Keratinocyte (primary cell): ENCODE data around the gene DDX27. TPM values are rescaled to one million over a fixed set of nuclear protein-coding genes. Genes with fewer than 3 reads are reported as not detected.

Source experiments
- DNase-seq: peaks from one replicate; pipeline ENCODE4 v3.0.0-alpha.2; 2011; ENCODE audit warnings: low read depth, missing footprints, low spot score
- FAIRE-seq: peaks from 2 replicates; lab custom pipeline; 2011; peaks lifted over from hg19 to GRCh38; lab: Jason Lieb, UNC
- H2AFZ ChIP-seq: 2 replicates; pipeline ENCODE4 v1.6.0; 2012; ENCODE audit warnings: low read length, control low read depth, inconsistent platforms; ENCODE audit not compliant: control insufficient read depth
- H3K27ac ChIP-seq: 2 replicates; pipeline ENCODE4 v1.5.1; 2011; ENCODE audit warnings: low read length; ENCODE audit not compliant: control insufficient read depth, insufficient read depth
- H3K27me3 ChIP-seq: 3 replicates; pipeline ENCODE4 v1.6.0; 2011; ENCODE audit warnings: low read length; ENCODE audit not compliant: control insufficient read depth, insufficient read depth; ENCODE audit errors: extremely low read depth
- H3K36me3 ChIP-seq, 2 experiments: 2 replicates in 1 of 2; 3 replicates in 1 of 2; pipeline ENCODE4 v1.5.1; 2011; ENCODE audit warnings: low read length in 2 of 2, mild to moderate bottlenecking in 1 of 2; ENCODE audit not compliant: control insufficient read depth in 2 of 2, insufficient read depth in 2 of 2; ENCODE audit errors: extremely low read depth in 1 of 2
- H3K4me1 ChIP-seq: 3 replicates; pipeline ENCODE4 v1.5.1; 2011; ENCODE audit warnings: low read length; ENCODE audit not compliant: control insufficient read depth, insufficient read depth; ENCODE audit errors: extremely low read depth
- H3K4me2 ChIP-seq: 3 replicates; pipeline ENCODE4 v1.6.0; 2011; ENCODE audit warnings: low read depth, low read length; ENCODE audit not compliant: control insufficient read depth, insufficient read depth; ENCODE audit errors: extremely low read depth
- H3K4me3 ChIP-seq, 3 experiments: fragments of 200-600 bp in 1 of 3; sonication (generic) in 1 of 3; 2 replicates in 2 of 3; 3 replicates in 1 of 3; pipeline ENCODE4 v1.5.1; 2011 to 2016; ENCODE audit warnings: low read length in 3 of 3, mild to moderate bottlenecking in 3 of 3, control low read depth in 2 of 3, inconsistent platforms in 1 of 3, low read depth in 1 of 3, mixed read lengths in 1 of 3, mixed run types in 1 of 3, moderate library complexity in 1 of 3; ENCODE audit not compliant: control insufficient read depth in 2 of 3, insufficient read depth in 2 of 3; ENCODE audit errors: extremely low read depth in 1 of 3
- H3K79me2 ChIP-seq: 2 replicates; pipeline ENCODE4 v1.6.0; 2012; ENCODE audit warnings: low read length; ENCODE audit not compliant: control insufficient read depth, insufficient read depth
- H3K9ac ChIP-seq: 3 replicates; pipeline ENCODE4 v1.6.0; 2011; ENCODE audit warnings: low read length; ENCODE audit not compliant: control insufficient read depth, insufficient read depth; ENCODE audit errors: extremely low read depth
- H3K9me1 ChIP-seq: 3 replicates; pipeline ENCODE4 v1.6.0; 2011; ENCODE audit warnings: low read length; ENCODE audit not compliant: control insufficient read depth, insufficient read depth; ENCODE audit errors: extremely low read depth
- H3K9me3 ChIP-seq: 2 replicates; pipeline ENCODE4 v1.5.1; 2012; ENCODE audit warnings: low read depth, low read length; ENCODE audit not compliant: control insufficient read depth
- H4K20me1 ChIP-seq: 3 replicates; pipeline ENCODE4 v1.6.0; 2011; ENCODE audit warnings: low read length; ENCODE audit not compliant: control insufficient read depth, insufficient read depth; ENCODE audit errors: extremely low read depth
- CTCF ChIP-seq, 3 experiments: IDR thresholded peaks in 1 of 3; conservative IDR thresholded peaks in 1 of 3; optimal IDR thresholded peaks in 1 of 3; 2 replicates in 2 of 3; 3 replicates in 1 of 3; pipeline versions ENCODE3 to v1.5.1; 2011; ENCODE audit warnings: low read length in 3 of 3, mild to moderate bottlenecking in 3 of 3, moderate library complexity in 2 of 3, control low read depth in 1 of 3, inconsistent platforms in 1 of 3; ENCODE audit not compliant: insufficient read depth in 2 of 3; ENCODE audit errors: extremely low read depth in 1 of 3
- EZH2 ChIP-seq: IDR thresholded peaks from one replicate; pipeline ENCODE4 v1.6.1; 2012; ENCODE audit warnings: inconsistent platforms, mild to moderate bottlenecking, low read length, moderate library complexity
- dilution Hi-C: fragments of 300-500 bp; cut with MboI; formaldehyde crosslinking; loops from one replicate; pipeline ENCODE4 v1.7.0; 2020; ENCODE audit warnings: low sequenced_read_pairs; ENCODE audit not compliant: extremely low pct_ligation_motif_present
- polyA plus RNA-seq, 5 experiments: library from polyadenylated mRNA; depleted of rRNA in 3 of 5; stranded (reverse) in 3 of 5; stranded (forward) in 1 of 5; unstranded in 1 of 5; fragments of >200 nt; gene quantifications; 1 replicate in 1 of 5; 2 replicates in 3 of 5; 3 replicates in 1 of 5; pipeline versions ENCODE4 v1.2.1 to v1.2.3, GENCODE V29; 2011 to 2012; ENCODE audit warnings: missing spikeins in 2 of 5, low read depth in 1 of 5, low replicate concordance in 1 of 5

DDX27 gene
- polyA plus RNA-seq, 1 donor (not counting 4 experiments of a cell fraction or from before 2014, with no cell fraction given), result 34.5 TPM

GRCh38 chr20:49288250-49288751 is 69.1 kb downstream of the DDX27 start:
- no peaks in the 10 kb centered on the region for H3K27me3 ChIP-seq
- FAIRE-seq (no peak), DNase-seq (no peak)
- H2AFZ ChIP-seq, result no peak overlapping the region
- H3K9ac ChIP-seq, result no peak overlapping the region
- H3K27ac ChIP-seq, result no peak overlapping the region
- no peak overlapping the region for H3K4me3 ChIP-seq
- H3K4me2 ChIP-seq, result no peak overlapping the region
- peaks cover 7% of the 10 kb centered on the region for H3K9me3 ChIP-seq
- H3K36me3 ChIP-seq, result peaks cover 33 to 67% of the 10 kb centered on the region in 2 experiments
- H3K9me1 ChIP-seq, result peaks cover 2% of the 10 kb centered on the region
- dilution Hi-C loops, result no loop called here
- H4K20me1 ChIP-seq, result peaks cover 76% of the 10 kb centered on the region
- TF ChIP-seq CTCF (optimal IDR thresholded peaks at IDR 0.05 in 1 of 3, IDR thresholded peaks at IDR 0.05 in 1 of 3, conservative IDR thresholded peaks at IDR 0.05 in 1 of 3; ENCODE audit: extremely low read depth in 1 of 3, insufficient read depth in 2 of 3, low read length in 3 of 3), result no peak
- no peak for TF ChIP-seq EZH2
- peaks cover 36% of the 10 kb centered on the region for H3K4me1 ChIP-seq
- peaks cover 41% of the 10 kb centered on the region for H3K79me2 ChIP-seq

GRCh38 chr20:49288784-49289696 is 69.8 kb downstream of the DDX27 start:
- H3K36me3 ChIP-seq, result peaks cover 27 to 60% of the 10 kb centered on the region in 2 experiments
- H3K79me2 ChIP-seq, result peaks cover 34% of the 10 kb centered on the region
- no peaks in the 10 kb centered on the region for H3K27me3 ChIP-seq
- no peak for TF ChIP-seq EZH2
- TF ChIP-seq CTCF (optimal IDR thresholded peaks at IDR 0.05 in 1 of 3, IDR thresholded peaks at IDR 0.05 in 1 of 3, conservative IDR thresholded peaks at IDR 0.05 in 1 of 3; ENCODE audit: extremely low read depth in 1 of 3, insufficient read depth in 2 of 3, low read length in 3 of 3), result no peak
- no peak overlapping the region for H3K4me2 ChIP-seq
- H3K4me1 ChIP-seq, result peaks cover 29% of the 10 kb centered on the region
- dilution Hi-C loops, result no loop called here
- DNase-seq, result no peak
- no peak overlapping the region for H3K9ac ChIP-seq
- no peak for FAIRE-seq
- no peak overlapping the region for H3K27ac ChIP-seq
- no peak overlapping the region for H3K4me3 ChIP-seq
- H3K9me1 ChIP-seq, result peaks cover 2% of the 10 kb centered on the region
- H3K9me3 ChIP-seq, result peaks cover 7% of the 10 kb centered on the region
- H2AFZ ChIP-seq, result no peak overlapping the region
- H4K20me1 ChIP-seq, result peaks cover 69% of the 10 kb centered on the region
